ENCODE data around the gene NUTM2B.
"Not testable (repeated sequence)": the region's sequence is repeated elsewhere in the genome, so short reads cannot be mapped to it uniquely, and the experiment has no call there.

NUTM2B gene

DNA sequence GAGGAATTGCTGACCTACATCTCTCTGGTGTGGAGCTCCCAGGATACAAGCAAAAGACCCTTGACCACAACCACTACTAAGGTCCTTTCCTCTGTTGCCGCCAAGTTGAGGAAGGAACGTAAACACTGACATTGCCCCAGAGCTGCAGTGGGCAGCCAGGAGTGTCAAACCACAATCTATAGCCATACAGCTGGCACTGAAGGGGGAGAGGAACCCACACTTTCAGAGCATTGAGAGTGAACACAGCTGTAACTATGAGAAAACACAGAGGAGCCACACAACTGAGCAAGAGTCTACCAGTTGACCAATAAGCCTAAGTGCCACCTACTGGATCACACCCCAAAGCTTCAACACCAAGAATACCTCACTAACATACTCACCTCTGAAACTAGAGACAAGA, 45.5 kb downstream of the NUTM2B start:
- DNase-seq (ENCODE audit: low read depth) = not testable (repeated sequence)

GRCh38 chr10:79753601-79754000, 50.6 kb downstream of the NUTM2B start:
- not testable (repeated sequence) for DNase-seq (ENCODE audit: low read depth)

DNA sequence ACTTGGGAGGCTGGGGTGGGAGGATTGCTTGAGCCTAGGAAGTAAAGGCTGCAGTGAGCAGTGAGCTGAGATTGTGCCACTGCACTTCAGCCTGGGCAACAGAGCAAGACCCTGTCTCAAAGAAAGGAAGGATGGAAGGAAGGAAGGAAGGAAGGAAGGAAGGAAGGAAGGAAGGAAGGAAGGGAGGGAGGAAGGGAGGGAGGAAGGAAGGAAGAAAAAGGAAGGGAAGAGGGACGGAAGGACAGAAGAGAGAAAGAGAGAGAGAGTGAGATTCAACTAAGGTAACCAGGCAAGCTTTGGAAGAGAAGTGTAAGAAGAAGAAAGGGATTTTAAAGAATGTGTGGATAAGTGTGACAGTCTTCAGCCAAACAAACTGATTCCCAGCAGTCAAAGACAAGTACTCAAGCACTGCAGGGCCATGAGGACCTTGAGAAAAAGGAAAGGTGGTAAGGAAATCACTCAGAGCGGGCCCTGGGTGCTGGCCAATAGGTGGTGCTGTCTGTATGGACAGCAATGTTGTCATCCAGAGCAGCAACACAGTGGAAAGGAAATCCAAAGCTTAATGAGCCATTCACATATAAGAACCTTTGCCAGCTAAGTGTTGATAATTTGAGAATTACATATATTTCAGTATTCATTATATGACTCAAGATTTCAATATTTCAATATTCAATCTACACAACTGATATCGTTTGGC, 55.4 kb downstream of the NUTM2B start:
- DNase-seq (ENCODE audit: low read depth) = not testable (repeated sequence)
